SK-MEL-5 (cell line): ENCODE data around the gene SPTY2D1. TPM values are rescaled to one million over a fixed set of nuclear protein-coding genes. Genes with fewer than 3 reads are reported as not detected.
A peak's percentile ranks its signal among the peaks of the same experiment; 100 is the strongest.
"Not testable (repeated sequence)": the region's sequence is repeated elsewhere in the genome, so short reads cannot be mapped to it uniquely, and the experiment has no call there.

ENCODE experiments used
- DNase-seq: peaks from one replicate; pipeline ENCODE4 v3.0.0-alpha.2; 2016; ENCODE audit warnings: low read depth, low spot score
- in situ Hi-C: cut with HindIII; loops from 2 replicates; pipeline ENCODE4 v1.10.0; 2016; ENCODE audit warnings: low sequenced_read_pairs, high pct_unique_total_duplicates, low pct_unique_long_range_greater_than_20kb
- total RNA-seq: library from RNA; depleted of rRNA; stranded (reverse); fragments of >200 nt; shearing (Covaris generic); gene quantifications from 2 replicates; pipeline ENCODE4 v1.2.3, GENCODE V29; 2014

The SPTY2D1 gene
- total RNA-seq, 1 experiment from 2014 or later, result 13.8 TPM

DNA sequence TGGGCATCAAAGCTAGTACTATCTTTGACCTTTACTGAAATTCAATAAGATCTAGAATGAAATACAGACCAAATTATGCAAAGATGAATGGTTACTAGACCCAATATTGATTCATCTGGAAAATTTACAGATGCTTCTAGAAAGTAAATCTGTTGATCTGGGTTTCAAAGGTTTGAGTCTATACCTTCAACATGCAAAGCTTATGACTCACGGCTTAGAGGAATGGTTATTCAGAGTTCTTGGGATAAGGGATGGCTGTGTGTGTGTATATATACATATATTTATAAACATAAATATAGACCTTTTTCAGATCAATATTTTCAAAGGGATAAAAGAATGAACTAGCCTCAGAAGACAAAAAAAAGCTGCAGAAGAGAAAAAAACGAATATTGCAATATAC lies 1.3 kb downstream of the SPTY2D1 start:
- in situ Hi-C loops, result no loop called here
- DNase-seq, result no peak

DNA sequence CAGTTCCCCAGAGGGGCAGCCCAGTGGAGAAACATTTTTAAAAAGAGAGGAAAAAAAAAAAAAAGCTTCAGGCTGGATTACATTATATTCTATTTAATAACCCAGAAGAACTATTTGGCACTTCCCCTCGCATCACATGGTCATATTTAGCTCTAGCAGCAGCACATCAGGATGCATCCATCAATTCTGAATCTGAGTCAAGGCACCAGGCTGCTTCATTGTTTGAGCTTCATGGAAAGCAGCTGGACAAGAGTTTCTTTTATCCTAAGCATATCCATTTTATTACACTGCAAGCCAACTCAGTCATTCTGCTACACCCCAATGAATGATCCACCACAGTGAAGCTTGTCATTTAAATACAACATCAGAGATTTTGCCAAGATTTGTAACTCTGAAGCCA lies 10.0 kb downstream of the SPTY2D1 start:
- no peak for DNase-seq

DNA sequence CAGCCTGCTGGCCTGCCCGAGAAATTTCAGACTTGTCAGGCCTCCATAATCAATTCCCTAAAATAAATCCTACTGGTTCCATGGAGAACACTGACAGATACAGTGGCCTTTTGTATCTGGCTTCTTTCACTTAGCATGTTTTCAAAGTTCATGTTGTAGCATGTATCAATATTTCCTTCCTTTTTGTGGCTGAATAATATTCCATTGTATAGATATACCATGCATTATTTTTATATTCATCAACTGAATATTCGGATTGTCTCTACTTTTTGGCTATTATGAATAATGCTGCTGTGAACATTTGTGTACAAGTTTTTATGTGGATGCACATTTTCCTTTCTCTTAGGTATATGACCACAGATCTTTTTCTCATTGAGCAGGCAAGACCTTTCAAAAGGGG lies 10.4 kb downstream of the SPTY2D1 start:
- in situ Hi-C loops, result no loop called here
- no peak for DNase-seq

More for the DNA sequence above, 10.0 kb downstream of the SPTY2D1 start:
- in situ Hi-C loops, result no loop called here

DNA sequence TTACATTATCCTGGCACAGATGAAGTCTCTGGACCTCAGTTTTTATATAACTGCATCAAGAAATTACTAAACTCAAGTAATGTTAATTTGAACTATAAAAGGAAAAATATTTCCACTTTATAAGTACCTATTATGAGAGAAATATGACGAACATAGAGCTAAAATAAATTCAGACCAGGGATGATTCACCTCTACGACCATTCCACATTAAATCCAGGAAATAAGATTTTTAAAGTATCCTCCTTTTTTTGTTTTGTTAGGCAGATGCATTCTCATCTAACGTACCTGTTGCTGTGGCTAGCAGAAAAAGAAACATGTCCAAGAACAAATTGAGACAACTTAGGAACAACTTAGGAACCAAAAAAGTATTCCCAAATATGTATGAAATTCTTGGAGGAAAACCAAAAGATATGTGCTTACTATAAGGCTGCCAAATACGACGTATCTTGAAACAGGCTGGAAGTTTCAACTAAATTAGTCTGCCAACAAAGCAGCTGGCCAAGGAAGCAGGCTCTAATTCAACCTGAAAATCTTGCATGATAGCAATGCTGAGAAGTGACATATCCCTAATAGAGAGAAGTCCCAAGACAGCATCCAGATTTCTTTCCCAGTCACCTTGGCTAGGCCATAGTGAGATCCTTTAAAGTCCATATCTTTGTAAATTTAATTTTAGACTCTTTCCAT lies 15.7 kb downstream of the SPTY2D1 start:
- DNase-seq, result no peak
- in situ Hi-C loops, result no loop called here

DNA sequence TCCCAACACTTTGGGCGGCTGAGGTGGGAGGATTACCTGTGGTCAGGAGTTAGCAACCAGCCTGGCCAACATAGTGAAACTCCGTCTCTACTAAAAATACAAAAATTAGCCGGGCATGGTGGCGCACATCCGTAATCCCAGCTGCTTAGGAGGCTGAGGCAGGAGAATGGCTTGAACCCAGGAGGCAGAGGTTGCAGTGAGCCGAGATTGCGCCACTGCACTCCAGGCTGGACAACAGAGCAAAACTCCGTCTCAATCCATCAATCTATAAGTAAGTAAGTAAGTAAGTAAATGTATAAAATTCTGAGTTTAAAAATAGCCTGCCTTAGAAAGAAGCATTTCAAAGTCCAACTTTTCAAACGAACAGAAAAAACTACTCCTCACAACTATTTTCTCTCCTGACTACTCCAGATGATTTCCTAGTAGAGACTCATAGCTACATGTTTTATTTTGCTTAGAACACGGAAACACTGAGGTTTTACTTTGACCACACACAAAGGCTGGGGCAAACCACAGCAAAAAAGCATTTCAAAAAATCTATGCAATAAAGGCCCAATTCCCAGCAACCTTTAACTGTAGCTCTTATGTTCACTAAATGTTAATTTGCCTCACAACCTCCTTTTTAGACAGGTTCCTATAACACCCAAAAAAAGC lies 16.3 kb downstream of the SPTY2D1 start:
- DNase-seq, result no peak
- in situ Hi-C loops, result no loop called here

DNA sequence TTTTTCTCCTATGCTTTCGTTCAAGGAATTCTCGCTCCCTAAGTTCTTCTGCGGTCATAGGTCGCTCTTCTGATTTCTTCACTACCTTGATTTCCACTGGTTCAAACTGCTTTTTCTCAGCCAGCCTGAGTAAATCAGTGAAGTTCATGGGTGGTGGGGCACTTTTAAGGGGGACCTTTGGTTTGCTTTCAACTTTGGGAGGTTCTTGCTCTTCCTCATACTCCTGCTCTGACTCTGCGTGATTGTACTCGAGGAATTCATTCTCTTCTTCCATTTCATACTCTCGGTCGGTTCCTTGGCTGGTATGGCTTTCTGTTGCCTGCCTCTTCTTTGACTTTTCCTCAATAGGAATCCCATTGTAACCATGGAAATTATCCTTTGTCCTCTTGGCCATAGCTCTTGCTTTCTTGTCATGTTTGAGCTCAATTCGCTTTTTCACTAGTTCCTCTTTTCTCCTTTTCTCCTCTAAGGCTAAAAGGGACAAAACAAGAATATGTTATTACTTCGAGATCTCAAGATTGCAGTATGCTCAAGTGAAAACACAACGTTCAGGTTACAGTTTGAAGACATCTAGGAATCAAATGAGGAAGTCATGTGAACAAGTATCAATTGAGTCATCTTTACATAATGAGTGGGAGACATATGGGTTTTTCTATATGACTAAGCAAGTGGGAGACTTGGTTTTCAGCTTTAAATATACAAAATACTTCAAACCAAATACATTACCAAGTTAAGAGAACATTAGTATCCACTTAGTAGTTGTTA lies 18.3 kb downstream of the SPTY2D1 start:
- in situ Hi-C loops, result no loop called here
- no peak for DNase-seq

DNA sequence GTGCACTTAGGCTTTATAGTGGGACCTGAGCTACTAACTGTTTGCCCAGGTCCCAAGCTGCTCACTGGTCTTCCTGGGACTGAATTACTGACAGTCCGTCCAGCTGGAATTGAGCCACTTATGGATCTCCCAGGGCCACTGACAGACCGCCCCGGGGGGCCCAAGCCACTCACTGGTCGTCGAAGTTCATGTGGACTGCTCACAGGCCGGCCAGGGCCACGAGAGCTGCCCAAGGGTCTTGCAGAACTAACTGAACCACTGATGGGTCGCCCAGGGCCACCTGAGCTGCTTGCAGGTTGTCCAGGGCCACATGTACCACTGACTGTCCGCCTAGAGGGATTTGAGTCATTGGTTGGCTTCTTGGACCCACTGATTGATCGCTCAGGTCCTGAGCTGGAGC lies 19.5 kb downstream of the SPTY2D1 start:
- in situ Hi-C loops, result no loop called here
- no peak for DNase-seq

DNA sequence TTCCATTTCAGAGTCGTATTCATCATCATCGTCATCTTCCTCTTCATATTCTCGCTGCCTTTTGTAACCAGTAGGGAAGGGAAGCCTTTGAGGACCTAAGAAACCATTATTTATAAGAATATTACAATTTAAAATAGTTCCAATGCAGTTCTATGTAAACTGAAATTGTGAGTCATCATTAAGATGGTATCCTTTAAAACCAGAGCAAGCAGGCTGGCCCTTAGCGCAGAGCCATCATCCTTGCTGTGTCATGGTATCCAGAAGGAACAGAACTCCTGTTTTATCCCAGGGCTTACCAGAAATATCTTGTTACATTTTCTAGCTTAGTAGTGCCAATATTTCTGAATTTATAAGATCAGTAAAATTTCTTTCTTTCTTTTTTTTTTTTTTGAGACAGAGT lies 21.7 kb downstream of the SPTY2D1 start:
- DNase-seq, result no peak
- in situ Hi-C loops, result no loop called here

DNA sequence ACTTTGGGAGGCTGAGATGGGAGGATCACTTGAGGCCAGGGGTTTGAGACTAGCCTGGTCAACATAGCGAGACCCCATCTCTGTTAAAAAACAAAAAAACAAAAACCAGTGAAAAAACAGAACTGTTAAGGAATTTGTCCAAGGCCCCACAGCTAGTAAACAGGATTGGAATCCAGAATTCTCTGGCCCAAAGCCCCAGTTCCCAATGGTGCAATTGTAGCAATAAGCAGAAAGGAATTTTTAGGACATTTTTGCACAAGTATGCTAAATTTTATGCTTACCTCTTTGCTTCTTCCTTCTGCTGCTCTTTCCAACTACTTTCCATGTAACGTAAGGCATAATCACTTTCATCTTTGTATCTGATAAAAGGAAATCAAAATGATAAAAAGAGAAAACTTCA lies 22.9 kb downstream of the SPTY2D1 start:
- DNase-seq, result no peak
- in situ Hi-C loops, result no loop called here

DNA sequence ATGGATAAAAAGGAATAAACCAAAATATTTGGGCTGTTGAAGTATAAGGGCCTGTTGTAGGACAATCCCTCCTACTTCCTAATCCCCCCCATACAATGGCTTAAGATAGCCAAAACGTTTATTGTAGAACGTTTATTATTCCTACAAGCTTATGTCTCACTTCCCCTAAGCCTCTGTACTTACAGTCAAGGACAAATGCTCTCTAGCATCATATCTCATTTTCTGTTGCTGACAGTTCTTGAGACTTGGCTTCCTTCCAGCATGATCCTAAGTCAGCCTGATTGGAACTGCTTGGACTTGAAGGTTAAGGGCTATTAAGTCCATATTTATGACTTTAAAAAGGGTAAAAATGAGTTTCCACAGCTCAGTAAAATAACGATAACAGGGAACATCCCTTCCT lies 25.8 kb downstream of the SPTY2D1 start:
- DNase-seq, result no peak
- in situ Hi-C loops, result no loop called here

DNA sequence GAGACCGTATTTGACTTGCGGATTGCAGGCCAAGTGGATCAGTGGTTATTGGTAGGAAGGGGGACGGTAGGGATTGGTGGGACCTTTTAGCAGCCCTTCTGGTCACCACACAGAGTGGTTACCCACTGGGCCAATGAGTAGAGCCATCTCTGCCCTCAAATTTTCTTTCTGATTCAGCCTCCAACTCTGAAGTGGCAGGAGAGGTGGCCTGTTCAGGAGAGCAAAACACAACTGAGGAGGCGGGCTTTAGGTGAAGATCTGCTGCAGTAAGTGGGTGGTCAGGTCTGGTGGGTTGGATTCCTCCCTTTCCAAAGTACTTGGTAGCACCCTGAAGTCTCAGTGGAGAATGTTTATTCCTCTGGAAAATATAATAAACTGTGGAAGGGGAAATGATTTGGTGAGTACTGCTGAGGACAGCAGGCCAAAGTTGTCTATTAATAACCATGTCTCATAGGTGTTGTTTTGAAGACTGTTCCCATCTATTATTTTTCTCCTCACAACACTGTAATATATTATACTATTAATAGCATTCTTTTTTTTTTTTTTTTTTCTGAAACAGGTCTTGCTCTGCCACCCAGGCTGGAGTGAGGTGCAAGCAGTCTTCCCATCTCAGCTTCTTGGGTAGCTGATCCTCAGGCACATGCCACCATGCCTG lies 33.1 kb downstream of the SPTY2D1 start:
- no peak for DNase-seq
- in situ Hi-C loops, result no loop called here

DNA sequence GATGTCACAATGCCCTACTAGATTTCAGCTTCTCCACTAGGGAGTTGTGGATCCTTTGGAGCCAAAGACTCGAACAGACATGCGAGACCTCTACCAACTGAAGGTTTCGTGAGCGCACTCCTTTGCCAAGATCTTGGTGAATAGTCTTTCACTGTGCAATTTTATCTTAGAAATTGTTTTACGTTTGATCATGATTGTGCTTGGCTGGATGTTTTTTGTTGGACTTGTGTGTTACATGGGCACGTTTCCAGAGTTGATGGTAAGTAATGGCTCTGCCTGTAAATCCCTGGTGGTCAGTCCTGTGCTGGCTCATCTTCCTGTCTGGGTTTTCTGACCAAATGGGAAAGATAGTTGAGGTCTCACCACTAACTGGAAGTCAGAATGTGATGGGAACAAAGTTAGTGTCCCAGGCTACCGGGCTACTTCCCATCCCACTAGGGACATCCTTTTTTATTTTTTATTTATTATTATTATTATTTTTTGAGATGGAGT lies 34.4 kb downstream of the SPTY2D1 start, which contains the start of gene MISFA:
TSS of gene MISFA (plus strand) at position 51 of the 492 bp plus-strand sequence. CDS start at position 191, 140 bp downstream.
- in situ Hi-C loops, result no loop called here
- DNase-seq, result no peak

DNA sequence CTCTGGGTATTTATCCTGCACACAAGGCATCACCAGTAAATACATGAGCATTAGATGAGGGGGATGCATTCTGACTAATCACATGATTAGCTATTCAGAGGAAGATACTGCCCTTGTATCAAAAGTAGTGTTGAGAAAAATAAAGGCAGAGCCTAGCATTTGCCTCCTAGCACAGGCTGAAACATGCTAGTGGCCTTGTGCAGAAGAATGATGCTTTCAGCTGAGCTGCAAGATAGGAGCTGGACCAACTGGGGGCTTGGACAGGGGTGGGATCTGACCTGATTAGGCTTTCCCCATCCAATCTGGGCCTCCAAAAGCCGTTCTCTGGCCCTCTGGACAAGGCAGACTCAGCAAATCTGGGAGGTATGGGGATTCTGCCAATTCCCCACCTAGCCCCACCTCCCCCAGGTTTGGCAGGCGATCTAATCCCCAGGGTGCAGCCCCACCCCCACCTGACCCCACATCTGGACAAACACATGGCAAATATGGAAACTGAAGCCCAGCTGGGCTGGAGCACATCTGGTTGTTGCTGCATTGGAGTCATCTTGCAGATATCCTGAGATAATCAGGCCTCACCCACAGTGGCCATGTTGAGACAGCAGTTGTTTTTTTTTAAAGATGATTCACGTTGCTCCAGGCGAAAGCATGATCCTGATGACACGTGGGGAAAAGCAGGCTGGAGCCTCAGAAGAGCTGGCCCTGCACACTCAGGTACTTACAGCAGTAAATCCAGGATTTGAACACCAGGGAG lies 39.0 kb downstream of the SPTY2D1 start:
- in situ Hi-C loops, result no loop called here
- no peak for DNase-seq

DNA sequence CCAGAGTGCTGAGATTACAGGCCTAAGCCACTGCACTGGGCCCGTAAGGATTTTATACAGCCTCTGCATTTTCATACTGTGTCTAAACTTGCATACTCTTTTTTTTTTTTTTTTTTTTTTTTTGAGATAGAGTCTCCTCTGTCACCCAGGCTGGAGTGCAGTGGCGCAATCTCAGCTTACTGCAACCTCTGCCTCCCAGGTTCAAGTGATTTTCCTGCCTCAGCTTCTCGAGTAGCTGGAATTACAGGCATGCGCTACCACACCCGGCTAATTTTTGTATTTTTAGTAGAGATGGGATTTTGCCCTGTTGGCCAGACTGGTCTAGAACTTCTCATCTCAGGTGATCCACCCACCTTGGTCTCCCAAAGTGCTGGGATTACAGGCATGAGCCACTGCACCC lies 40.1 kb downstream of the SPTY2D1 start:
- in situ Hi-C loops, DNase-seq: not testable (repeated sequence)

DNA sequence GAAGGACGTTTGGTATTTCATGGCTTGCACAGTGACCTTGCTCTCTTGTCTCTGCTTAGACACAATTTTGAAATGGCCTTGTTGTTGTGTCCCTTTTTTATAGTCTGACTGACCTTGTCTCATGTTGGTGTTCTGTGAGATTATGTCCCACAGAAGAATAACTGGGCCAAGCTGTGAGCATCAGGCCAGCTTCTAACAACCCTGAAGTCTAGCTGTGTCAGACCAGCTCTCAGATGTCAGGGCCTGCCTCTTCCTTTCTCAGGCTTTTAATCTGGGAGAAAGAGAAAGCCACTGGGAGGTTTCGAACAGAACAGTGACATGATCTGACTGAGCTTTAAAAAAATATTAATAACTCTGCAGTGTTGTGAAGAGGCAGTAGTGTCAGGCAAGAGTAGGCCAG lies 43.6 kb downstream of the SPTY2D1 start:
- in situ Hi-C loops, result no loop called here
- DNase-seq, result no peak

DNA sequence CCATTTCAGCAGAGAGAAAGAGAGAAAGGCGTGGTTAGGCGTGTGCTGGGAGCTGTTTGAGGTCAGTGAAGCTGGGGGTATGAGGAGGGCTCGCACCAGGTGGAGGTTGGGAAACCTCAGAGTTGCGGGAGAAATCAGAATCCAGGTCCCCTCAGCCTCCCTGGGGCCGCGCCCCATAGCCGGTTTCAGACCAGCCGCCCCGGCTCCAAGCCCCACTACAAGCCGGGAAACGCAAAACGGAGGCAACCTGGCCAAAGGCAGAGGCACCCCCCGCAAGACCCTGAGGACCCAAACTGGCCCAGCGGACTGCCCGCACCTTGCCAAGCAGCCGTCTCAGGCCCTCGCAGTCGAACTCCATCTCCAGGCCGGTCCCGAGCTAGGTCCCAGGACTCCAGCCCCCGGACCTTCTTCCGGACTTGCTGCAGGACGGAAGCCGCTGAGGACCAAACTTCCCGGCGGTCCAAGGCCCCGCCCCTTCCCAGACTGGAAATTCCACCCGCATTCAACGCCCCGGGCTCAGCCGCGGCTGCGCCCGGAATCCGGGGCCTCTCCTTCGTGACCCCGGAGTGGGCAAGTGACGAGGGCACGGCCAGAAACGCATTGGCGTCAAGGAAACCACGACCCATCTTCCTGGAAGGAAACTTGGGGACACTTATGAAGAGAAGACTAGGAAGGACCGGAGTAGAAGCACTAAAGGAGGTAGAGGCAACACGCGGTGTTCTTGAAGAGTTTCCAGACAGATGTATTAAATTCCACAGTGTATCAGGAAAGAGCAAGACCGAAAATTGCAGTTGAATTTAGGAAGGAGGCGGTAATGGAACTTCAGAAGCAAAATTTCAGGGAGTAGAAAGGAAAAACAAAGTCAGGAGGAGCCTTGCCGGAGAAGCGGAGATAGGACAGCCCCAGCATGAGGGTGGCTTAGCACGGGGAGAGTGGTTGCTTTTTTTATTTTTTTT lies 45.6 kb downstream of the SPTY2D1 start, which contains the start of gene UEVLD:
TSS of gene UEVLD (minus strand) at position 438 of the 956 bp plus-strand sequence. CDS start at position 358, 80 bp downstream.
- DNase-seq, result peak; percentile 88
- in situ Hi-C loops, result no loop called here
